Stimulated activated CD4-positive, alpha-beta T cell treated with anti-CD3 and anti-CD28 coated beads, Interleukin-4, amount 100 ng/mL, for 24 hours (primary cell): ENCODE data around the gene MORN5.
"Not testable (repeated sequence)": the region's sequence is repeated elsewhere in the genome, so short reads cannot be mapped to it uniquely, and the experiment has no call there.

Experiments
- DNase-seq: peaks from one replicate; pipeline ENCODE4 v3.0.0-alpha.2; 2020

The MORN5 gene

GRCh38 chr9:122159026-122159924 is at the start of gene MORN5, which contains the start of gene NDUFA8:
Gene MORN5, plus strand, starts transcription at chr9:122159908. Its CDS starts 65 bp downstream, at chr9:122159973.
Gene NDUFA8, minus strand, starts transcription at chr9:122159779. Its CDS starts 102 bp downstream, at chr9:122159677.
- peak; percentile 96 for DNase-seq

- no peak for DNase-seq
Observed at GRCh38 chr9:122110100-122110833, 49.4 kb upstream of the MORN5 start.

- no peak for DNase-seq
Observed at GRCh38 chr9:122111413-122112085, 48.2 kb upstream of the MORN5 start.

- DNase-seq, result no peak
Observed at GRCh38 chr9:122112238-122112637, 47.5 kb upstream of the MORN5 start.

- no peak for DNase-seq
Observed at GRCh38 chr9:122113574-122113973, 46.1 kb upstream of the MORN5 start.

- DNase-seq, result no peak
Observed at GRCh38 chr9:122115176-122116035, 44.3 kb upstream of the MORN5 start.

GRCh38 chr9:122116040-122116439 is 43.7 kb upstream of the MORN5 start:
- no peak for DNase-seq

- no peak for DNase-seq
Observed at GRCh38 chr9:122116448-122117173, 43.1 kb upstream of the MORN5 start.

GRCh38 chr9:122117241-122117640 is 42.5 kb upstream of the MORN5 start:
- DNase-seq, result not testable (repeated sequence)

GRCh38 chr9:122118343-122119165 is 41.2 kb upstream of the MORN5 start:
- no peak for DNase-seq

GRCh38 chr9:122119166-122119521 is 40.6 kb upstream of the MORN5 start:
- DNase-seq, result no peak

GRCh38 chr9:122119721-122120120 is 40.0 kb upstream of the MORN5 start:
- no peak for DNase-seq

- no peak for DNase-seq
Observed at GRCh38 chr9:122120316-122121071, 39.2 kb upstream of the MORN5 start.

- DNase-seq, result no peak
Observed at GRCh38 chr9:122121391-122121790, 38.3 kb upstream of the MORN5 start.

GRCh38 chr9:122121931-122122330 is 37.8 kb upstream of the MORN5 start:
- no peak for DNase-seq

GRCh38 chr9:122122468-122122867 is 37.2 kb upstream of the MORN5 start:
- DNase-seq, result no peak

- DNase-seq, result peak; percentile 74
Observed at GRCh38 chr9:122122903-122123632, 36.6 kb upstream of the MORN5 start.

GRCh38 chr9:122124048-122124447 is 35.7 kb upstream of the MORN5 start:
- no peak for DNase-seq

- DNase-seq, result no peak
Observed at GRCh38 chr9:122124528-122124927, 35.2 kb upstream of the MORN5 start.
